ENCODE measurements around the gene SAMD1. TPM values are rescaled to one million over a fixed set of nuclear protein-coding genes. Genes with fewer than 3 reads are reported as not detected.

Gene SAMD1
- total and polyA plus RNA-seq, 2 donors (not counting 1 experiment from before 2014, with no cell fraction given) = 7.3 to 19.0 TPM

DNA sequence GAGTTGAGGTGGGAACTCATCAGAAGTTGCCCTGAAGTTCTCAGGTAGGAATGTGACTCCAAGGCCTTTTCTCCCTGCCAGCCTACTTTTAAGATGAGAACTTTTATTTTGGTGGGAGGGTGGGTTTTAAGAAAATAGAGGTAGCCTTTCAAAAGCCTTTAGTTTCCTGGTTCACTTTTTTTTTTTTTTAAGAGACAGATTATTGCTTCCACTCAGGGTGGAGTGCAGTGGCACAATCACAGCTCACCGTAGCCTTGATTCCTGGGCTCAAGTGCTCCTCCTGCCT lies 7.9 kb downstream of the SAMD1 start:
- no peak overlapping the region for H3K27ac ChIP-seq (ENCODE audit: insufficient read depth, low read length)
- no peak overlapping the region for H2AFZ ChIP-seq (ENCODE audit: low read length)
- H3K27me3 ChIP-seq (ENCODE audit: control insufficient read depth, insufficient read depth, low read length) = no peaks in the 10 kb centered on the region
- no peak overlapping the region for H3K4me2 ChIP-seq (ENCODE audit: extremely low read depth, insufficient read depth, low read length)
- peak overlapping the region in 2 of 4 experiments; percentile 65 to 86 for H3K4me3 ChIP-seq (replicated peaks in 1 of 4; ENCODE audit: control extremely low read depth in 1 of 4, insufficient read depth in 1 of 4, low read depth in 3 of 4, low read length in 4 of 4)
- no peaks in the 10 kb centered on the region for H4K20me1 ChIP-seq (ENCODE audit: control insufficient read depth, extremely low read depth, insufficient read depth, low read length)
- no peaks in the 10 kb centered on the region for H3K36me3 ChIP-seq (ENCODE audit: control insufficient read depth, insufficient read depth, low read length)
- no peaks in the 10 kb centered on the region for H3K79me2 ChIP-seq (ENCODE audit: control insufficient read depth, insufficient read depth, low read length)
- no peak for DNase-seq (ENCODE audit: low read depth in 2 of 2)
- no peak for TF ChIP-seq EZH2 (IDR thresholded peaks at IDR 0.05; ENCODE audit: low read length, missing control alignments)
- TF ChIP-seq, protein P1, sequence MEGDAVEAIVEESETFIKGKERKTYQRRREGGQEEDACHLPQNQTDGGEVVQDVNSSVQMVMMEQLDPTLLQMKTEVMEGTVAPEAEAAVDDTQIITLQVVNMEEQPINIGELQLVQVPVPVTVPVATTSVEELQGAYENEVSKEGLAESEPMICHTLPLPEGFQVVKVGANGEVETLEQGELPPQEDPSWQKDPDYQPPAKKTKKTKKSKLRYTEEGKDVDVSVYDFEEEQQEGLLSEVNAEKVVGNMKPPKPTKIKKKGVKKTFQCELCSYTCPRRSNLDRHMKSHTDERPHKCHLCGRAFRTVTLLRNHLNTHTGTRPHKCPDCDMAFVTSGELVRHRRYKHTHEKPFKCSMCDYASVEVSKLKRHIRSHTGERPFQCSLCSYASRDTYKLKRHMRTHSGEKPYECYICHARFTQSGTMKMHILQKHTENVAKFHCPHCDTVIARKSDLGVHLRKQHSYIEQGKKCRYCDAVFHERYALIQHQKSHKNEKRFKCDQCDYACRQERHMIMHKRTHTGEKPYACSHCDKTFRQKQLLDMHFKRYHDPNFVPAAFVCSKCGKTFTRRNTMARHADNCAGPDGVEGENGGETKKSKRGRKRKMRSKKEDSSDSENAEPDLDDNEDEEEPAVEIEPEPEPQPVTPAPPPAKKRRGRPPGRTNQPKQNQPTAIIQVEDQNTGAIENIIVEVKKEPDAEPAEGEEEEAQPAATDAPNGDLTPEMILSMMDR (conservative IDR thresholded peaks at IDR 0.05 in 1 of 2, IDR thresholded peaks at IDR 0.05 in 1 of 2; ENCODE audit: low read depth in 1 of 2, low read length in 2 of 2) = no peak
- H3K9me3 ChIP-seq (ENCODE audit: control insufficient read depth, insufficient read depth, low read depth, low read length) = no peaks in the 10 kb centered on the region
- H3K4me1 ChIP-seq (ENCODE audit: control insufficient read depth, extremely low read depth, insufficient read depth, low read length) = no peaks in the 10 kb centered on the region
- H3K9ac ChIP-seq (ENCODE audit: insufficient read depth, low read length) = no peak overlapping the region

DNA sequence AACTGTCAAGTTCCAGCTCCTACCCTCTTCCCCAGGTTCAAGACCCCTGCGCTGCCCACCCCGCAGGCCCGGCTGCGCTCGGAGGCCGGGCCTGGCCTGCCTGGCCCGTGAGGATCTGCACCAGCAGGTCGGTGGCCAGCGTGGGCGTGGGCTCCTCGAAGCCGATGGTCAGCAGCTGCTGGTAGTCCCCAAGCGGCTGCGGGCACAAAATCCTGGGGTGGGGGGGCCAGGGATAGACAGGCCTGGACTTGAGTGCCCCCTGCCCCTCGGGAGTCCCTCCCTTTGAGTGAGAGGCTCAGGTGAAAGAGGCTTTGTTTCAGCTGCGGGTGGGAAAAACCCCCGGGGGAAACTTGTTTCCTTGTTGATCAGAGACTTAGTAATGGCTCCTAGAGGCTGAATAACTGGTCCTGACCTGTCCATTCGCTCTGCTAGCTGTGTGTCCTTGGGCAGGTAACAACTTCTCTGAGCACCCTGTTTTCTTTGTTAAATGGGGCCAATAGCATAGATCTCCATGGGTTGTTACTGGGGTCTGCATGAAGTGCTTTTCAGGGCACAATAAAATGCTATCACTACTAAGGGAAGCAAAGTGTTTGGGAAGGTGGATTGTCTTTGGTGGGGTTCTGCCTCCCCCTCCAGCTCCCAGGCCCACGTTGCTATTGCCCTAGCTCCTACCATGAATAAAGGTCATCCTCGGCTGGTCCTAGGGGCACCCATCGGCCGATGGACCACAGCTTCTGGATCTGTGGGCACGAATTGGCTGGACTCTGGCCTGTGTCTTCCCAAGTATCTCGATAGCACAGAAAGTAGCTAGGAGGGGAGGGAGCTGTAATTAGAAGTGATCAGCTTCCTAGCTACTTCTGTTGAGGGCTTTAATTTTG lies 8.5 kb downstream of the SAMD1 start:
- DNase-seq (ENCODE audit: low read depth in 2 of 2) = peak in 1 of 2 donors; percentile 48
- Histone ChIP-seq H3K4me1 (ENCODE audit: control insufficient read depth, extremely low read depth, insufficient read depth, low read length) (no peaks in the 10 kb centered on the region), H3K27me3 (ENCODE audit: control insufficient read depth, insufficient read depth, low read length) (no peaks in the 10 kb centered on the region), H4K20me1 (ENCODE audit: control insufficient read depth, extremely low read depth, insufficient read depth, low read length) (no peaks in the 10 kb centered on the region), H3K9me3 (ENCODE audit: control insufficient read depth, insufficient read depth, low read depth, low read length) (no peaks in the 10 kb centered on the region), H3K9ac (ENCODE audit: insufficient read depth, low read length) (peak overlapping the region; percentile 84), H3K4me2 (ENCODE audit: extremely low read depth, insufficient read depth, low read length) (peak overlapping the region; percentile 96), H3K4me3 (replicated peaks in 1 of 4; ENCODE audit: control extremely low read depth in 1 of 4, insufficient read depth in 1 of 4, low read depth in 3 of 4, low read length in 4 of 4) (peak overlapping the region; percentile 65 to 86 (median 76)), H2AFZ (ENCODE audit: low read length) (peak overlapping the region; percentile 85), H3K36me3 (ENCODE audit: control insufficient read depth, insufficient read depth, low read length) (no peaks in the 10 kb centered on the region), H3K79me2 (ENCODE audit: control insufficient read depth, insufficient read depth, low read length) (no peaks in the 10 kb centered on the region), H3K27ac (ENCODE audit: insufficient read depth, low read length) (peak overlapping the region; percentile 77)
- no peak for TF ChIP-seq EZH2 (IDR thresholded peaks at IDR 0.05; ENCODE audit: low read length, missing control alignments)
- TF ChIP-seq, protein P1 (conservative IDR thresholded peaks at IDR 0.05 in 1 of 2, IDR thresholded peaks at IDR 0.05 in 1 of 2; ENCODE audit: low read depth in 1 of 2, low read length in 2 of 2) = no peak

DNA sequence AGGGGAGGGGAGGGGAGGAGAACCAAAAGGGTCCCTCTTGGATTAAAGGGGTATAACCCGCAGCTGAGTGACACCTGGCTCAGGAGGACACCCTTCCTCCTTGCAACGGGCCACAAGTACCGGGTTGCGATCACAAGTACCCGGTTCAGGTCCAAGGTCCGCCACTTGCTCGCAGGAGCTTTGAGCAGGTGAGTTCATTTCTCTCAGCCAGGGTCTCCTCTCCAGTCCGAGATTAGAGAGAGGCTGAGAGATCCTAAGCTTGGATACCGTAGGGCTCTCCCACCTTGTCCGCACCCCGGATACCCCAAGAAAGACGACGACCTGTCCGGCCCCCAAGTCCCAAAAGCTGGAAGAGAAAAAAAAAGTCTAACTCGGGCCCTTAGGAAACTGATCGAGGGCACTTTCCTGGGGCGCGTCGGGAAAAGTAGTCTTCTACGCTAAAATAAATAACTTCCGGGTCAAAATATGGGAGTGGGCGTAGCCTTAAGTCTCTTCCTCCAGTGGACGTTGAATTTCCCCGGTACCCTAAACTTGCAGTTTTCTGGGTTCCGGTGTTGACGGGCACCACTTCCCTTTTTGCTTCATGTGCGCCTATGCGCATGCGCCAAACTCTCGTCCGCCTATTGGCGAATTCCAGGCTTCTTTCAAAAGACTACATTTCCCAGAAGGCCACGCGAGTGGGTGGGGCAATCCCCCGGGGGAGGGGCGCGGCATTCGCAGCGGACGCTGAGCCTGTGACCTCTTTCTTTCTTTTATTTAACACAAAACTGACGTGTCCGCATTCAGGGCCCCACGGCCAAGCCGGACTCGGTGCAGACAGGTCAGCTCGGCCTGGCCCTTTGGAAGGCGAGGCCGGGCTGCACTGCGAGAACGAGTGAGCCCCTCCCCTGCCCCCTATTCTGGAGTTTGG lies 9.4 kb downstream of the SAMD1 start:
- TF ChIP-seq, protein P1 (conservative IDR thresholded peaks at IDR 0.05 in 1 of 2, IDR thresholded peaks at IDR 0.05 in 1 of 2; ENCODE audit: low read depth in 1 of 2, low read length in 2 of 2) = no peak
- TF ChIP-seq EZH2 (IDR thresholded peaks at IDR 0.05; ENCODE audit: low read length, missing control alignments) = no peak
- Histone ChIP-seq H4K20me1 (ENCODE audit: control insufficient read depth, extremely low read depth, insufficient read depth, low read length) (no peaks in the 10 kb centered on the region), H3K79me2 (ENCODE audit: control insufficient read depth, insufficient read depth, low read length) (no peaks in the 10 kb centered on the region), H3K9me3 (ENCODE audit: control insufficient read depth, insufficient read depth, low read depth, low read length) (no peaks in the 10 kb centered on the region), H3K4me3 (replicated peaks in 1 of 4; ENCODE audit: control extremely low read depth in 1 of 4, insufficient read depth in 1 of 4, low read depth in 3 of 4, low read length in 4 of 4) (peak overlapping the region; percentile 76 to 86 (median 82)), H3K27ac (ENCODE audit: insufficient read depth, low read length) (peak overlapping the region; percentile 77), H2AFZ (ENCODE audit: low read length) (peak overlapping the region; percentile 90), H3K27me3 (ENCODE audit: control insufficient read depth, insufficient read depth, low read length) (no peaks in the 10 kb centered on the region), H3K36me3 (ENCODE audit: control insufficient read depth, insufficient read depth, low read length) (no peaks in the 10 kb centered on the region), H3K4me1 (ENCODE audit: control insufficient read depth, extremely low read depth, insufficient read depth, low read length) (no peaks in the 10 kb centered on the region), H3K9ac (ENCODE audit: insufficient read depth, low read length) (peak overlapping the region; percentile 84), H3K4me2 (ENCODE audit: extremely low read depth, insufficient read depth, low read length) (peak overlapping the region; percentile 96)
- DNase-seq (ENCODE audit: low read depth in 2 of 2) = peak; percentile 98 to 100
